ENCODE data around the gene RORC.

The RORC gene

GRCh38 chr1:151847867-151848596 lies 16.4 kb upstream of the RORC start:
- no peak for FAIRE-seq

GRCh38 chr1:151846686-151847237 lies 15.2 kb upstream of the RORC start:
- no peak for FAIRE-seq

GRCh38 chr1:151846062-151846568 lies 14.5 kb upstream of the RORC start:
- FAIRE-seq: no peak

GRCh38 chr1:151843398-151843797 lies 11.8 kb upstream of the RORC start:
- no peak for FAIRE-seq

- FAIRE-seq: no peak
Measured at GRCh38 chr1:151841141-151841540, 9.5 kb upstream of the RORC start.

GRCh38 chr1:151840421-151840820 lies 8.8 kb upstream of the RORC start:
- FAIRE-seq: no peak

GRCh38 chr1:151839457-151840403 lies 8.1 kb upstream of the RORC start, which contains the start of gene C2CD4D:
TSS of gene C2CD4D (minus strand) at chr1:151839820. CDS start at chr1:151838989, 831 bp downstream.
- FAIRE-seq: no peak

GRCh38 chr1:151839082-151839412 lies 7.4 kb upstream of the RORC start:
- FAIRE-seq: no peak

GRCh38 chr1:151838222-151839081 lies 6.8 kb upstream of the RORC start:
- no peak for FAIRE-seq

- no peak for FAIRE-seq
Measured at GRCh38 chr1:151837884-151838221, 6.3 kb upstream of the RORC start.

- FAIRE-seq: no peak
Measured at GRCh38 chr1:151837197-151837596, 5.6 kb upstream of the RORC start.

- no peak for FAIRE-seq
Measured at GRCh38 chr1:151835596-151835995, 4.0 kb upstream of the RORC start.

GRCh38 chr1:151834239-151834638 lies 2.6 kb upstream of the RORC start:
- FAIRE-seq: no peak

- no peak for FAIRE-seq
Measured at GRCh38 chr1:151833172-151833900, 1.7 kb upstream of the RORC start.

- no peak for FAIRE-seq
Measured at GRCh38 chr1:151832318-151832980, 847 bp upstream of the RORC start.

- FAIRE-seq: no peak
Measured at GRCh38 chr1:151831256-151831591, 378 bp downstream of the RORC start.

- no peak for FAIRE-seq
Measured at GRCh38 chr1:151830055-151830454, 1.5 kb downstream of the RORC start.

- no peak for FAIRE-seq
Measured at GRCh38 chr1:151829352-151830046, 2.1 kb downstream of the RORC start.

GRCh38 chr1:151828921-151829320 lies 2.7 kb downstream of the RORC start:
- FAIRE-seq: no peak

GRCh38 chr1:151827853-151828252 lies 3.7 kb downstream of the RORC start:
- FAIRE-seq: no peak
